ENCODE measurements around the gene NUP37.

GRCh38 chr12:102026728-102027127 lies 93.2 kb downstream of the NUP37 start:
- TF ChIP-seq YY1 (IDR thresholded peaks at IDR 0.05; ENCODE audit: insufficient read depth, insufficient read length) (no peak), SUZ12 (IDR thresholded peaks at IDR 0.05; ENCODE audit: extremely low read depth, insufficient read depth, insufficient read length) (no peak)

All from NT2/D1 (cell line).